ENCODE data around the gene EML6. TPM values are rescaled to one million over a fixed set of nuclear protein-coding genes. Genes with fewer than 3 reads are reported as not detected.

Gene EML6
- total RNA-seq, 1 donor from 2014 or later = 8.1 TPM

GRCh38 chr2:55010149-55010591 is 286.7 kb downstream of the EML6 start:
- Mint-ChIP-seq H3K27me3 (ENCODE audit: low read depth) (no peaks in the 10 kb centered on the region), H3K27ac (ENCODE audit: unreplicated experiment) (no peak overlapping the region), H3K9me3 (no peaks in the 10 kb centered on the region), H3K4me1 (peaks cover 43% of the 10 kb centered on the region), H3K36me3 (ENCODE audit: low read depth) (peaks cover 2% of the 10 kb centered on the region), H3K4me3 (no peak overlapping the region)
- DNase-seq (ENCODE audit: low read depth, low spot score) = no peak
- no peak for TF ChIP-seq CTCF (conservative IDR thresholded peaks at IDR 0.05)

GRCh38 chr2:55010915-55011314 is 287.5 kb downstream of the EML6 start:
- H3K9me3 Mint-ChIP-seq = no peaks in the 10 kb centered on the region
- no peak overlapping the region for H3K4me3 Mint-ChIP-seq
- H3K27me3 Mint-ChIP-seq (ENCODE audit: low read depth) = no peaks in the 10 kb centered on the region
- TF ChIP-seq CTCF (conservative IDR thresholded peaks at IDR 0.05) = no peak
- H3K36me3 Mint-ChIP-seq (ENCODE audit: low read depth) = peaks cover 4% of the 10 kb centered on the region
- H3K4me1 Mint-ChIP-seq = peaks cover 43% of the 10 kb centered on the region
- H3K27ac Mint-ChIP-seq (ENCODE audit: unreplicated experiment) = no peak overlapping the region
- DNase-seq (ENCODE audit: low read depth, low spot score) = no peak

- no peak overlapping the region for H3K27ac Mint-ChIP-seq (ENCODE audit: unreplicated experiment)
- no peaks in the 10 kb centered on the region for H3K9me3 Mint-ChIP-seq
- TF ChIP-seq CTCF (conservative IDR thresholded peaks at IDR 0.05) = no peak
- H3K4me1 Mint-ChIP-seq = peaks cover 38% of the 10 kb centered on the region
- DNase-seq (ENCODE audit: low read depth, low spot score) = no peak
- H3K36me3 Mint-ChIP-seq (ENCODE audit: low read depth) = peaks cover 4% of the 10 kb centered on the region
- H3K27me3 Mint-ChIP-seq (ENCODE audit: low read depth) = no peaks in the 10 kb centered on the region
- no peak overlapping the region for H3K4me3 Mint-ChIP-seq
These were observed 288.6 kb downstream of the EML6 start for GRCh38 chr2:55011831-55012671.

GRCh38 chr2:55012672-55013484 is 289.4 kb downstream of the EML6 start:
- H3K36me3 Mint-ChIP-seq (ENCODE audit: low read depth) = peaks cover 7% of the 10 kb centered on the region
- no peak for DNase-seq (ENCODE audit: low read depth, low spot score)
- TF ChIP-seq CTCF (conservative IDR thresholded peaks at IDR 0.05) = no peak
- H3K4me3 Mint-ChIP-seq = no peak overlapping the region
- peak overlapping the region; percentile 29 for H3K27ac Mint-ChIP-seq (ENCODE audit: unreplicated experiment)
- no peaks in the 10 kb centered on the region for H3K27me3 Mint-ChIP-seq (ENCODE audit: low read depth)
- H3K9me3 Mint-ChIP-seq = no peaks in the 10 kb centered on the region
- H3K4me1 Mint-ChIP-seq = peaks cover 38% of the 10 kb centered on the region

GRCh38 chr2:55013936-55014335 is 290.5 kb downstream of the EML6 start:
- peaks cover 8% of the 10 kb centered on the region for H3K36me3 Mint-ChIP-seq (ENCODE audit: low read depth)
- no peaks in the 10 kb centered on the region for H3K27me3 Mint-ChIP-seq (ENCODE audit: low read depth)
- no peak overlapping the region for H3K27ac Mint-ChIP-seq (ENCODE audit: unreplicated experiment)
- no peaks in the 10 kb centered on the region for H3K9me3 Mint-ChIP-seq
- DNase-seq (ENCODE audit: low read depth, low spot score) = no peak
- no peak overlapping the region for H3K4me3 Mint-ChIP-seq
- no peak for TF ChIP-seq CTCF (conservative IDR thresholded peaks at IDR 0.05)
- peaks cover 38% of the 10 kb centered on the region for H3K4me1 Mint-ChIP-seq
